Neural crest cell (in vitro differentiated cells): ENCODE data around the gene HSBP1L1. TPM values are rescaled to one million over a fixed set of nuclear protein-coding genes. Genes with fewer than 3 reads are reported as not detected.
"Not testable (repeated sequence)": the region's sequence is repeated elsewhere in the genome, so short reads cannot be mapped to it uniquely, and the experiment has no call there.

Experiments
- DNase-seq: peaks from one replicate; pipeline ENCODE4 v3.0.0; 2021; ENCODE audit warnings: low read depth, mixed read lengths, low spot score
- H3K27ac Mint-ChIP-seq: one replicate; pipeline ENCODE4 v1.8.0; 2021; ENCODE audit warnings: mild to moderate bottlenecking, mixed read lengths; ENCODE audit not compliant: unreplicated experiment
- H3K27me3 Mint-ChIP-seq: 2 replicates; pipeline ENCODE4 v1.8.0; 2021; ENCODE audit warnings: low read depth, mild to moderate bottlenecking, mixed read lengths
- H3K36me3 Mint-ChIP-seq: 2 replicates; pipeline ENCODE4 v1.8.0; 2021; ENCODE audit warnings: low read depth, mild to moderate bottlenecking, mixed read lengths
- H3K4me1 Mint-ChIP-seq: 2 replicates; pipeline ENCODE4 v1.8.0; 2021; ENCODE audit warnings: mixed read lengths
- H3K4me3 Mint-ChIP-seq: one replicate; pipeline ENCODE4 v1.8.0; 2021; ENCODE audit warnings: mild to moderate bottlenecking, mixed read lengths
- H3K9me3 Mint-ChIP-seq: 2 replicates; pipeline ENCODE4 v1.8.0; 2021; ENCODE audit warnings: mixed read lengths
- CTCF ChIP-seq: fragments of 200-600 bp; sonication (generic); conservative IDR thresholded peaks from 2 replicates; pipeline ENCODE4 v1.5.0; 2021; ENCODE audit warnings: antibody characterized with exemption, mild to moderate bottlenecking
- total RNA-seq: library from RNA; stranded (reverse); gene quantifications from 2 replicates; pipeline ENCODE4 v1.2.1, GENCODE V29; 2021

Gene HSBP1L1
- total RNA-seq, 1 donor from 2014 or later = 0.58 TPM

- peaks cover 7% of the 10 kb centered on the region for H3K36me3 Mint-ChIP-seq
- no peaks in the 10 kb centered on the region for H3K9me3 Mint-ChIP-seq
- no peak for DNase-seq
- peaks cover 32% of the 10 kb centered on the region for H3K4me1 Mint-ChIP-seq
- TF ChIP-seq CTCF = no peak
- peak within 1 kb of the TSS; percentile 99 for H3K27ac Mint-ChIP-seq
- H3K27me3 Mint-ChIP-seq = no peaks in the 10 kb centered on the region
- H3K4me3 Mint-ChIP-seq = peak within 1 kb of the TSS; percentile 94
Observed at GRCh38 chr18:79988451-79989194, 24.2 kb downstream of the HSBP1L1 start, which contains the start of gene TXNL4A. Gene TXNL4A (minus strand): TSS chr18:79988563. CDS start chr18:79988392, 171 bp downstream.

GRCh38 chr18:79989195-79989497, 24.7 kb downstream of the HSBP1L1 start:
- Mint-ChIP-seq H3K9me3 (no peaks in the 10 kb centered on the region), H3K4me1 (peaks cover 28% of the 10 kb centered on the region), H3K36me3 (peaks cover 7% of the 10 kb centered on the region), H3K27me3 (no peaks in the 10 kb centered on the region), H3K4me3 (peak overlapping the region; percentile 89), H3K27ac (peak overlapping the region; percentile 87)
- DNase-seq = no peak
- TF ChIP-seq CTCF = no peak

- Mint-ChIP-seq H3K4me1 (peaks cover 20% of the 10 kb centered on the region), H3K27me3 (no peaks in the 10 kb centered on the region), H3K9me3 (no peaks in the 10 kb centered on the region), H3K36me3 (peaks cover 2% of the 10 kb centered on the region), H3K4me3 (no peak overlapping the region), H3K27ac (no peak overlapping the region)
- no peak for DNase-seq
- no peak for TF ChIP-seq CTCF
Observed at GRCh38 chr18:79991494-79991893, 27.1 kb downstream of the HSBP1L1 start.

- H3K4me3 Mint-ChIP-seq, DNase-seq, H3K27ac Mint-ChIP-seq, H3K27me3 Mint-ChIP-seq, H3K4me1 Mint-ChIP-seq: not testable (repeated sequence)
- H3K36me3 Mint-ChIP-seq = peaks cover 14% of the 10 kb centered on the region
- H3K9me3 Mint-ChIP-seq = peaks cover 11% of the 10 kb centered on the region
Observed at GRCh38 chr18:79999701-80000100, 35.3 kb downstream of the HSBP1L1 start.

GRCh38 chr18:80000877-80001276, 36.4 kb downstream of the HSBP1L1 start:
- H3K9me3 Mint-ChIP-seq = peaks cover 11% of the 10 kb centered on the region
- no peak for DNase-seq
- no peaks in the 10 kb centered on the region for H3K4me1 Mint-ChIP-seq
- no peak for TF ChIP-seq CTCF
- H3K4me3 Mint-ChIP-seq = no peak overlapping the region
- peaks cover 14% of the 10 kb centered on the region for H3K36me3 Mint-ChIP-seq
- no peak overlapping the region for H3K27ac Mint-ChIP-seq
- H3K27me3 Mint-ChIP-seq = no peaks in the 10 kb centered on the region

GRCh38 chr18:80002468-80002867, 38.0 kb downstream of the HSBP1L1 start:
- no peak for DNase-seq
- no peaks in the 10 kb centered on the region for H3K27me3 Mint-ChIP-seq
- peaks cover 14% of the 10 kb centered on the region for H3K36me3 Mint-ChIP-seq
- H3K4me1 Mint-ChIP-seq = no peaks in the 10 kb centered on the region
- TF ChIP-seq CTCF = no peak
- peaks cover 14% of the 10 kb centered on the region for H3K9me3 Mint-ChIP-seq
- H3K4me3 Mint-ChIP-seq = no peak overlapping the region
- no peak overlapping the region for H3K27ac Mint-ChIP-seq
